Measurements from ENCODE around the gene ATF5.

Gene ATF5

DNA sequence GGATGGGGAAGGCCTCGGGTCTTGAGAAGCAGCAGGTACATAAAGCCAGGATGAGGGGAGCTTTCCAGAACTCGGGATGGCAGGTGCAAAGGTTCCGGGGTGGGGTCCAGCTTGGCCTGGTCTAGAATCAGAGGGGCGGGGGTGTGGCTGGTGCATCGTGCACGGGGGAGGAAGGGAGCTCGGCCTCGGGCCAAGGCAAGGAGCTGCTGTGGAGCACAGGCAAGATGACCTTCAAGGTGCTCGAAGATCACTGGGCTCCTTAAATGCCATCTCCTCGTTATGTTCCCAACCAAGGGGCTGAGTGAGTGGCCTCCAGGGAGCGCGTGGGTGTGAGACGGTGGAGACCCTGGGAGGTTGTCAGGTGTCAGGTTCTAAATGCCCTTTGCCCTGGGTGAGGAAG is 48.1 kb downstream of the ATF5 start:
- no peak overlapping the region for H2AK5ac ChIP-seq (ENCODE audit: low read length, severe bottlenecking)
- no peak overlapping the region for H4K91ac ChIP-seq (ENCODE audit: low read length)
- H3K27ac ChIP-seq (ENCODE audit: low read length, poor library complexity, severe bottlenecking), result no peak overlapping the region
- no peak overlapping the region for H3K18ac ChIP-seq (ENCODE audit: low read depth in 1 of 2, low read length in 2 of 2)
- H3K79me1 ChIP-seq (replicated peaks; ENCODE audit: low read length, poor library complexity, severe bottlenecking), result no peaks in the 10 kb centered on the region
- H3K4me1 ChIP-seq (ENCODE audit: control insufficient read depth, insufficient read depth, low read depth, low read length), result no peaks in the 10 kb centered on the region
- no peak overlapping the region for H2AFZ ChIP-seq (ENCODE audit: low read depth, low read length)
- no peak overlapping the region for H3K14ac ChIP-seq (ENCODE audit: low read length in 2 of 2)
- H3K4me3 ChIP-seq (ENCODE audit: insufficient read depth in 1 of 2, low read depth in 1 of 2, low read length in 2 of 2), result no peak overlapping the region
- no peak overlapping the region for H3K4ac ChIP-seq (ENCODE audit: low read depth in 1 of 2, low read length in 2 of 2)
- no peaks in the 10 kb centered on the region for H3K9me3 ChIP-seq (ENCODE audit: control insufficient read depth, low read length)
- peaks cover 23 to 51% of the 10 kb centered on the region in 2 experiments for H3K36me3 ChIP-seq (ENCODE audit: control insufficient read depth in 1 of 2, insufficient read depth in 2 of 2, low read depth in 1 of 2, low read length in 2 of 2)
- no peak overlapping the region for H2BK5ac ChIP-seq (ENCODE audit: low read depth, low read length, poor library complexity, severe bottlenecking)
- no peak for DNase-seq
- H3K4me2 ChIP-seq (ENCODE audit: low read length, poor library complexity, severe bottlenecking), result no peak overlapping the region
- H4K8ac ChIP-seq (ENCODE audit: low read length), result no peak overlapping the region
- no peak overlapping the region for H3K9ac ChIP-seq (ENCODE audit: low read length)
- H3K23ac ChIP-seq (ENCODE audit: low read length in 2 of 2), result no peak overlapping the region
- H2BK12ac ChIP-seq (ENCODE audit: low read length in 2 of 2), result no peak overlapping the region
- peaks cover 5 to 8% of the 10 kb centered on the region in 2 experiments for H3K27me3 ChIP-seq (ENCODE audit: control insufficient read depth in 1 of 2, insufficient read depth in 1 of 2, low read length in 2 of 2)
- no peak overlapping the region for H2BK15ac ChIP-seq (ENCODE audit: low read depth, poor library complexity, severe bottlenecking)
- 93% methylated on average over 13 of the region's 13 CpGs for WGBS
- H2BK120ac ChIP-seq (ENCODE audit: low read depth, low read length), result no peak overlapping the region

- Histone ChIP-seq H3K27me3 (ENCODE audit: control insufficient read depth in 1 of 2, insufficient read depth in 1 of 2, low read length in 2 of 2) (peaks cover under 1% of the 10 kb centered on the region in 2 experiments), H2AFZ (ENCODE audit: low read depth, low read length) (no peak overlapping the region), H2BK12ac (ENCODE audit: low read length in 2 of 2) (no peak overlapping the region), H3K9ac (ENCODE audit: low read length) (no peak overlapping the region), H3K4me2 (ENCODE audit: low read length, poor library complexity, severe bottlenecking) (no peak overlapping the region), H3K79me1 (replicated peaks; ENCODE audit: low read length, poor library complexity, severe bottlenecking) (no peaks in the 10 kb centered on the region), H3K14ac (ENCODE audit: low read length in 2 of 2) (no peak overlapping the region), H2AK5ac (ENCODE audit: low read length, severe bottlenecking) (no peak overlapping the region), H4K8ac (ENCODE audit: low read length) (no peak overlapping the region), H3K4ac (ENCODE audit: low read depth in 1 of 2, low read length in 2 of 2) (no peak overlapping the region), H3K23ac (ENCODE audit: low read length in 2 of 2) (no peak overlapping the region), H3K18ac (ENCODE audit: low read depth in 1 of 2, low read length in 2 of 2) (no peak overlapping the region), H4K91ac (ENCODE audit: low read length) (no peak overlapping the region), H3K9me3 (ENCODE audit: control insufficient read depth, low read length) (no peaks in the 10 kb centered on the region), H2BK5ac (ENCODE audit: low read depth, low read length, poor library complexity, severe bottlenecking) (no peak overlapping the region), H3K27ac (ENCODE audit: low read length, poor library complexity, severe bottlenecking) (no peak overlapping the region), H3K4me3 (ENCODE audit: insufficient read depth in 1 of 2, low read depth in 1 of 2, low read length in 2 of 2) (no peak overlapping the region), H2BK120ac (ENCODE audit: low read depth, low read length) (no peak overlapping the region), H3K4me1 (ENCODE audit: control insufficient read depth, insufficient read depth, low read depth, low read length) (no peaks in the 10 kb centered on the region), H3K36me3 (ENCODE audit: control insufficient read depth in 1 of 2, insufficient read depth in 2 of 2, low read depth in 1 of 2, low read length in 2 of 2) (peaks cover 23 to 55% of the 10 kb centered on the region in 2 experiments), H2BK15ac (ENCODE audit: low read depth, poor library complexity, severe bottlenecking) (no peak overlapping the region)
- DNase-seq, result no peak
- WGBS, result 92% methylated on average over 18 of the region's 18 CpGs
These were observed 48.9 kb downstream of the ATF5 start for GRCh38 chr19:49977881-49978280.

GRCh38 chr19:49978324-49978723 is 49.3 kb downstream of the ATF5 start:
- Histone ChIP-seq H2AFZ (ENCODE audit: low read depth, low read length) (no peak overlapping the region), H3K79me1 (replicated peaks; ENCODE audit: low read length, poor library complexity, severe bottlenecking) (no peaks in the 10 kb centered on the region), H3K4me3 (ENCODE audit: insufficient read depth in 1 of 2, low read depth in 1 of 2, low read length in 2 of 2) (no peak overlapping the region), H3K9me3 (ENCODE audit: control insufficient read depth, low read length) (no peaks in the 10 kb centered on the region), H2AK5ac (ENCODE audit: low read length, severe bottlenecking) (no peak overlapping the region), H3K4me2 (ENCODE audit: low read length, poor library complexity, severe bottlenecking) (no peak overlapping the region), H3K4me1 (ENCODE audit: control insufficient read depth, insufficient read depth, low read depth, low read length) (no peaks in the 10 kb centered on the region), H3K9ac (ENCODE audit: low read length) (no peak overlapping the region), H3K14ac (ENCODE audit: low read length in 2 of 2) (no peak overlapping the region), H3K36me3 (ENCODE audit: control insufficient read depth in 1 of 2, insufficient read depth in 2 of 2, low read depth in 1 of 2, low read length in 2 of 2) (peaks cover 26 to 55% of the 10 kb centered on the region in 2 experiments), H4K8ac (ENCODE audit: low read length) (no peak overlapping the region), H3K27ac (ENCODE audit: low read length, poor library complexity, severe bottlenecking) (no peak overlapping the region), H2BK15ac (ENCODE audit: low read depth, poor library complexity, severe bottlenecking) (no peak overlapping the region), H2BK12ac (ENCODE audit: low read length in 2 of 2) (no peak overlapping the region), H2BK120ac (ENCODE audit: low read depth, low read length) (no peak overlapping the region), H3K23ac (ENCODE audit: low read length in 2 of 2) (no peak overlapping the region), H4K91ac (ENCODE audit: low read length) (no peak overlapping the region), H3K4ac (ENCODE audit: low read depth in 1 of 2, low read length in 2 of 2) (no peak overlapping the region), H3K27me3 (ENCODE audit: control insufficient read depth in 1 of 2, insufficient read depth in 1 of 2, low read length in 2 of 2) (no peaks in the 10 kb centered on the region), H3K18ac (ENCODE audit: low read depth in 1 of 2, low read length in 2 of 2) (no peak overlapping the region), H2BK5ac (ENCODE audit: low read depth, low read length, poor library complexity, severe bottlenecking) (no peak overlapping the region)
- WGBS, result 89% methylated on average over 11 of the region's 11 CpGs
- DNase-seq, result no peak

GRCh38 chr19:49981603-49982593 is 52.9 kb downstream of the ATF5 start:
- WGBS, result 93% methylated on average over 18 of the region's 21 CpGs
- H2BK5ac ChIP-seq (ENCODE audit: low read depth, low read length, poor library complexity, severe bottlenecking), result no peak overlapping the region
- H2AK5ac ChIP-seq (ENCODE audit: low read length, severe bottlenecking), result no peak overlapping the region
- no peak overlapping the region for H3K14ac ChIP-seq (ENCODE audit: low read length in 2 of 2)
- H2BK120ac ChIP-seq (ENCODE audit: low read depth, low read length), result no peak overlapping the region
- H3K27me3 ChIP-seq (ENCODE audit: control insufficient read depth in 1 of 2, insufficient read depth in 1 of 2, low read length in 2 of 2), result no peaks in the 10 kb centered on the region
- no peak overlapping the region for H3K4ac ChIP-seq (ENCODE audit: low read depth in 1 of 2, low read length in 2 of 2)
- H2BK15ac ChIP-seq (ENCODE audit: low read depth, poor library complexity, severe bottlenecking), result no peak overlapping the region
- no peak overlapping the region for H4K8ac ChIP-seq (ENCODE audit: low read length)
- H3K23ac ChIP-seq (ENCODE audit: low read length in 2 of 2), result no peak overlapping the region
- no peak overlapping the region for H2BK12ac ChIP-seq (ENCODE audit: low read length in 2 of 2)
- peaks cover 54 to 68% of the 10 kb centered on the region in 2 experiments for H3K36me3 ChIP-seq (ENCODE audit: control insufficient read depth in 1 of 2, insufficient read depth in 2 of 2, low read depth in 1 of 2, low read length in 2 of 2)
- H3K9me3 ChIP-seq (ENCODE audit: control insufficient read depth, low read length), result no peaks in the 10 kb centered on the region
- no peaks in the 10 kb centered on the region for H3K4me1 ChIP-seq (ENCODE audit: control insufficient read depth, insufficient read depth, low read depth, low read length)
- no peak overlapping the region for H3K9ac ChIP-seq (ENCODE audit: low read length)
- DNase-seq, result no peak
- H3K4me3 ChIP-seq (ENCODE audit: insufficient read depth in 1 of 2, low read depth in 1 of 2, low read length in 2 of 2), result no peak overlapping the region
- no peak overlapping the region for H3K27ac ChIP-seq (ENCODE audit: low read length, poor library complexity, severe bottlenecking)
- H3K18ac ChIP-seq (ENCODE audit: low read depth in 1 of 2, low read length in 2 of 2), result no peak overlapping the region
- no peak overlapping the region for H2AFZ ChIP-seq (ENCODE audit: low read depth, low read length)
- H4K91ac ChIP-seq (ENCODE audit: low read length), result no peak overlapping the region
- no peaks in the 10 kb centered on the region for H3K79me1 ChIP-seq (replicated peaks; ENCODE audit: low read length, poor library complexity, severe bottlenecking)
- no peak overlapping the region for H3K4me2 ChIP-seq (ENCODE audit: low read length, poor library complexity, severe bottlenecking)
